MM.1S (cell line): ENCODE data around the gene GSS.

ENCODE experiments used
- EZH2 ChIP-seq: fragments of 300-600 bp; sonication (generic); optimal IDR thresholded peaks from 2 replicates; pipeline ENCODE3; 2017; ENCODE audit warnings: low read depth, mild to moderate bottlenecking, antibody characterized with exemption, low read length, mixed read lengths
- EZH2phosphoT487 ChIP-seq: fragments of 300-600 bp; sonication (generic); IDR thresholded peaks from 2 replicates; pipeline ENCODE4 v1.6.1; 2018; ENCODE audit warnings: antibody characterized with exemption, low read length

- no peak for TF ChIP-seq EZH2phosphoT487
- TF ChIP-seq EZH2: no peak
Observed at GRCh38 chr20:34980543-34981233, 25.1 kb upstream of the GSS start.
